HL-60/S4 (cell line): ENCODE data around the gene PPP1R26.
"Not testable (repeated sequence)": the region's sequence is repeated elsewhere in the genome, so short reads cannot be mapped to it uniquely, and the experiment has no call there.

ENCODE experiments used
- in situ Hi-C: fragments of 300-500 bp; cut with MboI; formaldehyde crosslinking; loops from 2 replicates; pipeline ENCODE4 v1.14.3; 2022; ENCODE audit warnings: low sequenced_read_pairs

The PPP1R26 gene, protein sequence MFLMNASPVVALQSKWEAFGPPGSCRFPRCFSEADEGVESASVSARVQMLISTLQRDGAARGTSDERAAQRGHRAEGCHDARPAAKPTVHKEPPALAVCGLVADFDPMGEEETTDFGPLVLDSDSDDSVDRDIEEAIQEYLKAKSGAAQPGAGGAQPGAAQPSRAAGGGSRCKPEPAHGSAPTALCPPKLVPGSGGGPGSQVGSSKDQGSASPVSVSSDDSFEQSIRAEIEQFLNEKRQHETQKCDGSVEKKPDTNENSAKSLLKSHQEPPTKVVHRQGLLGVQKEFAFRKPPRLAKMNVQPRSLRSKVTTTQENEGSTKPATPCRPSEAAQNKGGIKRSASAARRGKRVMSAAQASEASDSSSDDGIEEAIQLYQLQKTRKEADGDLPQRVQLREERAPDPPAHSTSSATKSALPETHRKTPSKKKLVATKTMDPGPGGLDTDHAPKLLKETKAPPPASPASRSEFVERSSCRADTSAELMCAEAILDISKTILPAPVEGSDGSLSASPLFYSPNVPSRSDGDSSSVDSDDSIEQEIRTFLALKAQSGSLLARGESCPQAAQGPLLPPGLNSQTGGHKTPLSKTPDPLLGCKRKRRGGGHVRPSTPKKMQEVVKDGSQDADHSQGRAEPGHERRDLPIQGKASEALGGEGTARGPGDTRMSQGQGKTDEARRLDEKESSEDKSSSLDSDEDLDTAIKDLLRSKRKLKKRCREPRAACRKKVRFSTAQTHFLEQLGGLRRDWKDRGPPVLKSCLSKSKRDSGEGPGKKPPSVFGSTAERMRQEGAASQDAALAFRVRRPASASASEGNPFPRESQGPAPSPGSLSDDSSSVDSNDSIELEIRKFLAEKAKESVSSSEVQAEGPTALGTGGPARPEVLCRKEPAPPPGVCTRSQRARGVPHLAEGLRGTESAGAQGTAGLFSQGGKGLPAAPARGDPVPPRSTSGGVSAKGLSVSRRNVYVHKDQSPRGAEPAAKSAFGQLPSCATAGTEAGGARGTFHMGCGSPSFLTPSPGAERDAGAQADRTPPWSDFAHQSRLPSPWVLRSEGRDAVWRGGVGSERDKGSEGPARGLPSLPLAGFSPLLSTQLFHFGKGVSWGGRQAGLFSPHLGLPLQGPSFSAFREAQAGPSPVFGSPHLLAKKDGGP (N-terminal part only)

DNA sequence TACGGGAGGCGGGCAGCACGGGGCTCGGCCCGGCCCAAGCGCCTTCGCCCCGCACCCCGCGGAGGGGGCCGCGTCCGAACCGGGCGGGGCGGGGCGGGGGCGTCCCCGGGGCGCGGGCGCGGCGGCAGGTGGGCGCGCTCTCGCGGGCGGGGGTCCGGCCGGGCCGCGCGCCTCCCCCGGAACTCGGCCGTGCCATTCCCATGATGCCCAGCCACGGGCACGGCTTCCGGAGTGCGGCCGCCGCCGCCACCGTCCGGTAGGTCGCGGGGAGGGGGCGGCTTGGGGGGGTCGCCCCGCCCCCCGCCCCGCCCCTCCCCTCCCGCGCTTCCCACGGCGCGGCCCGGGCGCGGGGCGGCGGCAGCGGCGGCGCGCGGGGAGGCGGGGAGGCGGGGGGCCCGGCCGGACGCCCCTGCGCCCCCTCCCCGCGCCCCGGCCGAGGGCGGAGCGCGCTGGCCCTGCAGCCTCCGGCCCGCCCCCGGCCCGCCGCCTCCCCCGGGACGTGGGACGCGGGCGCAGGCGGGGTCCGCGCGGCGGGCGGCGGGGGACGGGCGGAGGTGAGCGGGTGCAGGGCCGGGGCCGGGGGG is at the start of gene PPP1R26:
Gene PPP1R26, plus strand, starts transcription at position 314 of the 584 bp plus-strand sequence. CDS start 4,729 bp downstream, outside the sequence.
- in situ Hi-C loops = no loop called here

DNA sequence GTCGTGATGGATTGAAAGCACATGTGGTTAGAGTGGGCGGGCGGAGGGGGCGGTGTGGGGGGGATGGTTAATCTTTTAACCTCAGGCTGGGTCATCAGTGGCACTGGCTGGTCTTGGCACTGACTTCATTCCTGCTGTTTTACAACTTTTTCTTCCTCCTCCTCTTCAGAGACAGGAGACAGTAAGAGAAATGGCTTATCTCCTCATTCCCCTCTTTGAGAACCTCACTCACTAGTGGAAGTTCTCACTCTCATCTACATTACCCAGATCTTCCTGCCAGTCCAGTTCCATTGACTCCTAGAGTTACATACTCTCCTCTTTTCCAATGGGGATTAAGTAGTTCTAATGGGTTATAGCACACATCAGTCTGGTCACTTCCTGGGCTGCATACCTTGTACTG is 42.3 kb upstream of the PPP1R26 start:
- in situ Hi-C loops = no loop called here

DNA sequence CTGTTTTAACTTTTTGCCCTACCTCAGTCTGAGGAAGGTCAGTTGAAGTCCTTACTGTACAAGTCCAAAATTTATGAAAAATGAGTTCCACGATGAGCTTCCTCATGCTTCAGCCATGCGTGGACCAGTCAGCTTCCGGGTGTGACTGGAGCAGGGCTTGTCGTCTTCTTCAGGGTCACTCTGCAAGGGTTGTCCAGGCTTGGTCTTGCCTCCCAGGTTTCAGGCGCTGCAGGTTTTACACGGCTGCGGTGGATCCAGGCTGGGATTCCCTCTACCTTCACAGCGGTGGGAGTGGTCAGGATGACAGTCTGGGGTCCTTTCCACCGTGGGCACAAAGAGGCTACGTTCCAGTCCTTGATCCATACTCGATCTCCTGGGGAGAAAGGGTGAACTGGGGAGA is 41.9 kb upstream of the PPP1R26 start:
- in situ Hi-C loops = not testable (repeated sequence)

DNA sequence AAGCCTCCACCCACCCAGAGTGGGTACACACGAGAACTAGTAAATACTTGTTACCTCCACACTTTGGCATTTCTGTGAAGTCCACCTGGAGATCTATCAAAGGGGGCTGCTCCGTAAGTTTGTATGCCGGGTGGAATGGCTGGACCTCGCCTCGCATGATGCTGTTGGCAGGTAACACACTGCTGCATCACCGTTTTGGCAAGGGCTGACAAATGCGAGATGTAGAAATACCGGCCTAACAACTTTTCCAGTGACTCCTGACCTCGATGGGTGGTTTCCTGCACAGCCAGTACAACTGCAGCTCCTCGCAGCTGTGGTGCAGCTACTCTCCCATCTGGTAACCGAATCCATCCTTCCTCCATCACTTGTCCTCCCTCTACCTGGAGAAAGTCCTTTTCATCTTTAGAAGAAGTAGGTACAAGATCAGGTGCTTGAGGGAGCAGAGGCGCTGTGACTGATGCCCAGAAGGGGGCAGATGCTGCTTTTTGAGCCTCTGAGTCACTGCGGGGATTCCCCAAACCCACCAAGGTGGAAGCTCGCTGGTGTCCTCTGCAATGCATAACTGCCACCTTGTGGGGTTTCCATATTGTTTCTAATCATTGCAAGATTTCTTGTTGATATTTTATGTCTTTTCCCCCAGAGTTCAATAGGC is 40.9 kb upstream of the PPP1R26 start:
- in situ Hi-C loops = not testable (repeated sequence)

DNA sequence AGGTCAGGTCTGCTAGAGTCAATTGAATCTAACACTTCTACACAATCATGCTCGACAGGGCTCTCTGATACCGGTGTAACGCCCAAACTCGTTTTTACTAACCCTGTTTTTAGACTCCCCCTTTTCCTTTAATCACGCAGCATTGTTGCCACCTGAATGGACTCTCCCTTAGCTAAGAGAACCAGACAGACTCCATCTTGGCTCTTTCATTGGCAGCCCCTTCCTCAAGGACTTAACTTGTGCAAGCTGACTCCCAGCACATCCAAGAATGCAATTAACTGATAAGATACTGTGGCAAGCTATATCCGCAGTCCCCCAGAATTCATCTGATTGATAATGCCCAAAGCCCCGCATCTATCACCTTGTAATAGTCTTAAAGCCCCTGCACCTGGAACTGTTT is 40.1 kb upstream of the PPP1R26 start:
- in situ Hi-C loops = not testable (repeated sequence)

DNA sequence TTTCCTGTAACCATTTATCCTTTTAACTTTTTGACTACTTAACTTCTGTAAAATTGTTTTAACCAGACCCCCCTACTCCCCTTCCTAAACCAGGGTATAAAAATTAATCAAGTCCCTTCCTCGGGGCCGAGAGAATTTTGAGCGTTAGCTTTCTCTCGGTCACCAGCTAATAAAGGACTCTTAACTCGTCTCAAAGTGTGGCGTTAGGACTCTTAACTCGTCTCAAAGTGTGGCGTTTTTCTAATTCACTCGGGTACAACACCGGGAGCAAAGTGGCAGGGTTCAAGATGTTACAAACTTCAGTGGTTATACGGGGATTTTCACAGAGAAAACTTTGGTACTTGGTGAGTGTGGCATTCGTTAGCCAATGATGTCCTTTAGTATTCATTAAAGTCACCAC is 39.7 kb upstream of the PPP1R26 start:
- in situ Hi-C loops = no loop called here

DNA sequence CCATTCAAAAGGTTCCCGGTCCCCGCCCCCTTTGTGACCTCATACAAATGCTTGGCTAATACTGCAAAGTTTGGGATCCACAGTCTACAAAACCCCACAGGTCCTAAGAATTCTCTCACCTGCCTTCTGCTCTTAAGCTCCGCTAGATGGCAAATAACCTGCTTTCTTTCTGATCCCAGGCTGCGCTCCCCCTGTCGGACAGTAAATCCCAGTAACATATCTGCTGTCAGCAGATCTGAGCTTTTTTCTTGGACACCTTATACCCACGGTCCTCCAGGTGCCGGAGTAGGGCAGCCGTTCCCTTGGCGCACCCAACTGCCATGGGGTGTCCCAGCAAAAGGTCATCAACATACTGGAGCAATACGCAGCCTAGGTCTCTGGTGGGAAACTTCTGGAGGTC is 39.0 kb upstream of the PPP1R26 start:
- in situ Hi-C loops = no loop called here

DNA sequence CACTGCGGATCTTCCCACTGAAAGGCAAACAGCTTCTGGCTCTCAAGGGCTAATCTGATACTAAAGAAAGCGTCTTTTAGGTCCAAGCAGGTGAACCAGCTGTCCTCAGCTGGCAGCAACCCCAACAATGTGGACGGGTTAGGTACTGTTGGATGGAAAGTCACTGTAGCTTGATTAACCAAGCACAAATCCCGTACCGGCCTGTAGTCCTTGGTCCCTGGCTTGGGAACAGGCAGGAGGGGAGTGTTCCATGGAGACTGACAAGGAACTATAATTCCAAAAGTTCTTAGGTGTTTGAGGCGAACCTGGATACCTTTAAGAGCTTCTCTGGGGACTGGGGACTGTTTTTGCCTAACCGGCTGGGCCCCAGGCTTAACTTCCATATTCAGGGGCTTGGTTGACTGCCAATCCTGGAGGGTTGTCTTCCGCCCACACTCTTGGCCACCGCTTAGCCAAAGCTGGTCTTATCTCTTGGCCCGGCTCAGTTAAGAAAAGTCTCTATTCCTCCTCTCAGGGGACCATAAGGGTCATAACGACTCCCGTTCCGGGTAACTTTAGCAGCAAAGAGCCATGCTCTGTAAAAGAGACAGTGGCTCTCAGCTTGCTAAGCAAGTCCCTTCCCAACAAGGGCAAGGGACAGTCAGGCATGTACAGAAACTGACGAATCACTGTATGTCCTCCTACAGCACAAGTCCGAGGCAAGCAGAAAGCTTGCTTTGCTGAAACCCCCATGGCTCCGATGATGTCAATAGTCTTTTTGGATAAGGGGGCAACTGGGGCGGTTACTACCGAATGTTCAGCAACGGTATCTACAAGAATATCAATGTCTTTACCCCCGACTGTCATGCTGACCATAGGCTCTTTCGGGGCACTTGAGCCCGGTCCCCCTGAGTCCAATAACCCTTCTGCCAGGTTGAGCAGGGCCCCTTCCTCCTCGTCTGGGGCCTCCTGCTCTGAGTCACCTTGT is 38.2 kb upstream of the PPP1R26 start:
- in situ Hi-C loops = not testable (repeated sequence)

DNA sequence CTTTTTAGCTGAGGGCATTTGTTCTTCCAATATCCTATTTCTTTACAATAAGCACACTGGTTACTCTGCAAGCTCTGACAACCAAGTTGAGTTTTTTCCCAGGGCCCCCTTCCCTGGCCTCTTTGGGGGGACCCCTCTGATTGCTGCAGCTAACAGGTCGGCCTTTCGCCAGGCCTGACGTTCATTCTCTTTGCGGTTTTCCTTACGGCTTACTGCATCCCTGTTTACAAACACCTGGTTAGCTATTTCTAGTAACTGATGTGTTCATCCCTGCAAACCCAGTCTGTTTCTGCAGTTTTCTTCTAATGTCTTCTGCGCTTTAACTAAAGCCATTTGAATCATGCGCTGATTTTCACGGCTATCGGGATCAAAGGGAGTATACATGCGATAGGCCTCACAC is 37.5 kb upstream of the PPP1R26 start:
- in situ Hi-C loops = no loop called here

DNA sequence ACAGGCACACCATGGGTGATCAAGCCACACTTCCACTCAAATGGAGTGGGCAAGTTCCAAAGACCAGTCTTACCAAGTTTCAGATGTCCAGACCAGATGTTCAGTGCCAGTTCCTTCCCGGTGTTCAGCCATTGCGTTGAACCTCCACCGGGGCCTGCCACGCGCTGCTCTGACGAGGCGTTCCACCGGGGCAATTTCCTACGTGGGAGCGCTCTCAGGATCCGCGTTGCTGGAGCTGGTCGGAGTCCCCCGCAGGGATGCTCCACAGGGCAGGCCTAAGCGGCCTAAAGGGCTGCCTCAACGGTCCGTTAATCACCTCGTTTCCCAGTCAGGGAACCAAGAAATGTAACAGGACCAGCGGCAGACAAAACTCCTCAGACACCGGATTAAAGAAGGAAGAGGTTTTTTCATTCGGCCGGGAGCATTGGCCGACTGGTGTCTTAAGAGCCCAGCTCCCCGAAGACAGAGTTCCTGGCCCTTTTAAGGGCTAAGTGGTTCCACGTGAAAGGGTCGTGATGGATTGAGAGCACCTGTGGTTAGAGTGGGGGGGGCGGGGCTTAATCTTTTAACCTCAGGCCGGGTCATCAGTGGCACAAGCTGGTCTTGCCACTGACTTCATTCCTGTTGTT is 35.7 kb upstream of the PPP1R26 start:
- in situ Hi-C loops = no loop called here

DNA sequence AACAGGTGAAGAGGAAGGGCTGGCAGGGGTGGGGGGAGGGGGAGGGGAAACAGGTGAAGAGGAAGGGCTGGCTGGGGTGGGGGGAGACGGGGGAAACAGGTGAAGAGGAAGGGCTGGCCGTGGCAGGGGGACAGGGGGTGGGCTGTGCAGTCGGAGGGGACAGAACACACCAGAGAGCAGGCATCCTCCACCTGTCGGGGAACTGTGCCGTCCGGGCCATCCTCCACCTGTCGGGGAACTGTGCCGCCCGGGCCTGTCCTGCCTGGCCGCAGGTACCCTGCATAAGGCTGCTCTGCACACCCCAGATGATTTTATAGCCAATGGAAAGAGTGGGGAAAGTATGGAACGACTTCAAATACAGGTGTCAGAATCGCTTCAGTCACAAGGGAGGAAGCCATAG is 32.5 kb upstream of the PPP1R26 start:
- in situ Hi-C loops = no loop called here

DNA sequence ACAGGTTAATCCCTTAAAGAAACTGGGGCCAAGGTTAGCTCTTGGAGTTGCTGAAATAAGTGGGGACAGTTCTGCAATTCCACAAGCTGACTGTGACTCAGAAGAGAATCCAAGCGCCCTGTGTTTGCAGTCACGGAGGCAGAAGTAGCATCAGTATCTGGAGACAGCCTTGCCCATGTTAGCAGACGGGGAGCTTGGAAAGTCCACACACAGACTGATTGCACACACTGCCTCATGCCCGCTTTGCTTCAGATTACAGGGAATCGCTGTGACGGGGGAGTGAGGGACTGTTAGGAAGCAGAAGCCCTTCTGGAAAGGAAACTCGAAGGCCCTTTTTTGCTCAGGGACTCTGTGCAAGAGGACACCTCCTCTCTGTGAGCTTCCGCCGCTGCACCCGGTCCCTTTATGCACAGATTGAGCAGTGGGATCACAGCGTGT is 30.9 kb upstream of the PPP1R26 start:
- in situ Hi-C loops = no loop called here

DNA sequence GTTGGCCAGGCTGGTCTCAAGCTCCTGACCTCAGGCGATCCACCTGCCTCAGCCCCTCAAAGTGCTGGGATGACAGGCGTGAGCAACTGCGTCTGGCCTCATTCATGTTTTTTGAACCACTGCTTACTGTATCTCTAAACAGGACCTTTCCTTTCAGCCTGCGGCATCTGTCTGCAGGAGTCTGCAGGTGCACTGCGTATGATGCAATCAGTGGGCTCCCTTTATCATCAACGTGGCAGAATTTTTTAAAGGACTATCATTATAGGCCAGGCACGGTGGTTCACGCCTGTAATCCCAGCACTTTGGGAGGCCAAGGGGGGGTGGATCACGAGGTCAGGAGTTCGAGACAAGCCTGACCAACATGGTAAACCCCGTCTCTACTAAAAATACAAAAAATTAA is 30.1 kb upstream of the PPP1R26 start:
- in situ Hi-C loops = not testable (repeated sequence)

DNA sequence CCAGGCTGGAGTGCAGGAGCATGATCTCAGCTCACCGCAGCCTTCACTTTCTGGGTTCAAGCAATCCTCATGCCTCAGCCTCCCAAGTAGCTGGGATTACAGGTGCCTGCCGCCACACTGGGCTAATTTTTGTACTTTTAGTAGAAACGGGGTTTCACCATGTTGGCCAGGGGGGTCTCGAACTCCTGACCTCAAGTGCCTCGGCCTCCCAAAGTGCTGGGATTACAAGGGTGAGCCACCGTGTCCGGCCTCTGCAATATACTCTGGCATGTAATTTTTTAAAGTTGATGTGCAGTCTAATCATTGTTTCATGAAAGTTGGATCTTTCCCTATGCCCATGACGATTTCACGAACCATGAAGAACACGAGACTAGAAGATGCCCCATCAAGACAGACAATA is 28.6 kb upstream of the PPP1R26 start:
- in situ Hi-C loops = no loop called here

DNA sequence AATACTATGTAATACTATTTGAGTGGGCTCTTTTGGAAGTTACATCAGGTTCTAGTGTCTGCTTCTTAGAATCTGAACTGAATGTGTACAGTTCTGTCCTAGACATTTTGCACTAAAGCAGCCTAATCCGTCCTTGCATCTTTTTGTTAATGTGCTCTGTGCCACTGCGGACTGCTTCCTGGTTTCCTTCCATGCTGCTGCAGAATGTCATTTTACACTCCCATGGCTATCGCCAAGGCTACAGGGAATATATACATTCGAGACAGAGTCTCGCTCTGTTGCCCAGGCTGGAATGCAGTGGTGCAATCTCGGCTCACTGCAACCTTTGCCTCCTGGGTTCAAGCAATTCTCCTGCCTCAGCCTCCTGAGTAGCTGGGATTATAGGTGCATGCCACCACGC is 27.7 kb upstream of the PPP1R26 start:
- in situ Hi-C loops = not testable (repeated sequence)

DNA sequence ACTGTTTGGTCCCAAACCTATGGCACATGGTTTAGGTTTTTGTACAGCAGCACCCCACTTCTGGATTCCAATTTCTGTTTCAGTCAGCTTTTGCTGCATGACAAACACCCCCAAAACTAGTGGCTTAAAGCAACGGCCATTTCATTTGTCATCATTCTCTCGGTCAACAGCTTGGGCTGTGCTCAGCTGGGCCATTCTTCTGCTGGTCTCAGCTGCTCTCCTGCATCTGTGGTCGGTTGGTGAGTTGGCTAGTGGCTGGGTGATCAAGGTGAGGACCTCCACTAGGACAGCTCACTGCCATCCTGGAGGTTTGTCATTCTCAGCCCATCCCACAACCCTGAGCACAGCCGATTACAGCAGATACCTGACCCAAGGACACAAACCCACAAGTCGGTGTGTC is 24.8 kb upstream of the PPP1R26 start:
- in situ Hi-C loops = no loop called here

DNA sequence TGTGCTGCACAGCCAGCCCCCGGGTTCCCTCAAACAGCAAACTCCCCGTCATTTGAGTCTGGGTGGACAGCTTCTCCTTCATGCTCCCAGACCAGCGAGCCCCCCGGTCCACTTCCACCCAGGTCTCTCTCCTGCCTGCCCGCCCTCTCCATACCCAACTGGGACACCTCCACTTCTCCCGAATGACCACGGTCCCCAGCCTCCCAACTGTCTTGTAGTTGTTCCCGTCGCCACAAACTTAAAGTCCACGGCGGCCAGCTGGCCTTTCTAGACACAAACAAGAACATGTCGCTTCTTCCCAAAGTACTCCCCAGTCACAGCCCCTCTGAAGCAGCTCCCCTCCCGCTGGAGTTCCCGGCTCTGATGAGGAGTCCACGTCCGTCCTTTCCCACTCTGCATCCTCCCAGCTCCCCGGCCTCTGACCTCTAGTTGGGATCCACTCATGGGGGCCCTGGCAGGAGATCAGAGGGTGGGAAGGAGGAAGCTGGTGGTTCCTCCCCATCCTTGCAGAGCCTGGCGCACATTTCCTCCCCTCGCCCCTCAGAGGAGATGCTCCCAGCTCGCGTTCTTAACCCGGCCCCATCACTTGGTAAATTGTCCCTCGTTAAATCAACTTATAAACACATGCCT is 24.1 kb upstream of the PPP1R26 start:
- in situ Hi-C loops = no loop called here

DNA sequence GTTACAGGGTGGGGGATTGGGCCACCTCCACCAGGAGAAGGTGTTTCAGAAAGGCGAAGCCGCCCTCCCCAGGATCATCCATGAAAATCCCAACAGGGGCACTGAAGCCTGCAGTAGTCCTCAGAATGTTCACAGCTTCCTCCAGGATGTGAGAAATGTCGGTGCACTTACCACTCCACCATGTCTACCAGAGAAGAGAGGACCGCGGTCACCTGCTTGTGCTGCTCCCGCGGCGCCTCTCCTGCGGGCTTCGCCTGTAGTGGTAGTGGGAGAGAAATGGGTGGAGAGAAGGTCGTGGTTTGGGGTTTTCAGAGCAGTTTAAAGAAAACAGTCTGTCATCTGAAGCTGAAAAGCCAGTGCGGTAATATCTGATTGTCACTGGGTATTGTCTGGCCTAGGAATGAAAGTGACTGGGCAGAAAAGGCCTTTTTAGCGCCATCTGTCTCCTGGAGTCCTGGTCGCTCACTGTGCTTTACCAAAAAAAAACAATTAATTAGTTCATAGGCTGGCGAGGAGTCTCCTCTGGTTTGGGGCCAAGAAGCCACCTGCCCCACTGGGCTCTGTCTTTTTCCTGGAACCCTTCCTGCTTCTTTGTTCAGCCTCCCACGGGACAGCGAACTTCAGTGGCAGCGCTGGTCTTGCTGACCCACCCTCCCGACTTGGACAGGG is 23.0 kb upstream of the PPP1R26 start:
- in situ Hi-C loops = no loop called here
